Measurements from ENCODE around the gene SLC18A3.

Gene SLC18A3

GRCh38 chr10:49611816-49612512, 1.9 kb downstream of the SLC18A3 start:
- no peak for DNase-seq (ENCODE audit: low read depth in 2 of 2)

GRCh38 chr10:49612513-49613164, 2.5 kb downstream of the SLC18A3 start:
- DNase-seq (ENCODE audit: low read depth in 2 of 2) = no peak

GRCh38 chr10:49613165-49613881, 3.2 kb downstream of the SLC18A3 start:
- no peak for DNase-seq (ENCODE audit: low read depth in 2 of 2)

GRCh38 chr10:49613882-49614241, 3.8 kb downstream of the SLC18A3 start, which contains the start of gene CHAT:
TSS of gene CHAT (plus strand) at chr10:49614037. CDS start at chr10:49614190, 153 bp downstream.
- no peak for DNase-seq (ENCODE audit: low read depth in 2 of 2)

- DNase-seq (ENCODE audit: low read depth in 2 of 2) = no peak
Observed at GRCh38 chr10:49614242-49615198, 4.4 kb downstream of the SLC18A3 start.

- no peak for DNase-seq (ENCODE audit: low read depth in 2 of 2)
Observed at GRCh38 chr10:49615213-49615612, 5.1 kb downstream of the SLC18A3 start.

- no peak for DNase-seq (ENCODE audit: low read depth in 2 of 2)
Observed at GRCh38 chr10:49615721-49616120, 5.6 kb downstream of the SLC18A3 start.

- no peak for DNase-seq (ENCODE audit: low read depth in 2 of 2)
Observed at GRCh38 chr10:49616421-49617101, 6.5 kb downstream of the SLC18A3 start.

GRCh38 chr10:49617121-49618020, 7.3 kb downstream of the SLC18A3 start:
- DNase-seq (ENCODE audit: low read depth in 2 of 2) = no peak

- DNase-seq (ENCODE audit: low read depth in 2 of 2) = no peak
Observed at GRCh38 chr10:49618821-49619220, 8.7 kb downstream of the SLC18A3 start.

- no peak for DNase-seq (ENCODE audit: low read depth in 2 of 2)
Observed at GRCh38 chr10:49619613-49620012, 9.5 kb downstream of the SLC18A3 start.

GRCh38 chr10:49620286-49620810, 10.2 kb downstream of the SLC18A3 start:
- DNase-seq (ENCODE audit: low read depth in 2 of 2) = no peak

GRCh38 chr10:49620841-49621378, 10.8 kb downstream of the SLC18A3 start:
- no peak for DNase-seq (ENCODE audit: low read depth in 2 of 2)

GRCh38 chr10:49621561-49621960, 11.5 kb downstream of the SLC18A3 start:
- DNase-seq (ENCODE audit: low read depth in 2 of 2) = no peak

- DNase-seq (ENCODE audit: low read depth in 2 of 2) = no peak
Observed at GRCh38 chr10:49622426-49623425, 12.6 kb downstream of the SLC18A3 start.

- no peak for DNase-seq (ENCODE audit: low read depth in 2 of 2)
Observed at GRCh38 chr10:49624629-49625028, 14.5 kb downstream of the SLC18A3 start.

- no peak for DNase-seq (ENCODE audit: low read depth in 2 of 2)
Observed at GRCh38 chr10:49625411-49625810, 15.3 kb downstream of the SLC18A3 start.

GRCh38 chr10:49627038-49627437, 16.9 kb downstream of the SLC18A3 start:
- no peak for DNase-seq (ENCODE audit: low read depth in 2 of 2)

Data from stimulated activated CD8-positive, alpha-beta memory T cell treated with anti-CD3 and anti-CD28 coated beads, Interleukin-2, amount 100 ng/mL, for 48 hours (primary cell).